K562 (cell line): ENCODE results near the gene RNH1. TPM values are rescaled to one million over a fixed set of nuclear protein-coding genes. Genes with fewer than 3 reads are reported as not detected.

Experiments
- ATAC-seq: fragments of 200-7000 bp; cut with Tn5 transposase; 3 replicates; pipeline ENCODE4 v1.9.1; 2020; ENCODE audit warnings: moderate library complexity
- BruUV-seq: library from RNA; stranded (reverse); fragments of 400-500 nt; replicated peaks from 2 replicates; lab custom pipeline; 2021; lab: Mats Ljungman, UMichigan
- CTCF ChIA-PET: fragments of 300-600 bp; formaldehyde crosslinking; extraction: SDS; loops from one replicate; lab custom pipeline; 2021; ENCODE audit warnings: low intra/inter-chr PET ratio; lab: Yijun Ruan, JAX
- POLR2A ChIA-PET: fragments of 300-600, 350-650 bp; sonication (Branson Sonifier 250); formaldehyde crosslinking; extraction: SDS; loops from one replicate; lab custom pipeline; 2021; ENCODE audit warnings: antibody characterized with exemption, inconsistent platforms; lab: Yijun Ruan, JAX
- DNase-seq, 4 experiments: peaks; one replicate each; pipeline versions ENCODE4 v3.0.0 to v3.0.0-alpha.2; 2011 to 2018; ENCODE audit warnings: low spot score in 3 of 4, mixed read lengths in 3 of 4; ENCODE audit errors: extremely low read depth in 1 of 4
- FAIRE-seq: peaks from 2 replicates; lab custom pipeline; 2011; peaks lifted over from hg19 to GRCh38; lab: Jason Lieb, UNC
- H2AFZ ChIP-seq: 2 replicates; pipeline ENCODE4 v1.6.0; 2011; ENCODE audit warnings: low read depth, low read length, control low read depth, inconsistent platforms
- H3K27ac ChIP-seq: fragments of 200-600 bp; 3 replicates; pipeline ENCODE4 v1.8.0; 2011; ENCODE audit warnings: low read depth, mild to moderate bottlenecking, control low read depth, inconsistent platforms, low read length, moderate library complexity, mixed read lengths; ENCODE audit errors: extremely low read depth
- H3K27me3 ChIP-seq, 2 experiments: fragments of 300-600 bp in 1 of 2; 2 replicates in 1 of 2; 3 replicates in 1 of 2; pipeline versions ENCODE4 v1.6.0 to v1.8.0; 2011; ENCODE audit warnings: inconsistent platforms in 2 of 2, low read length in 2 of 2, mild to moderate bottlenecking in 1 of 2, mixed read lengths in 1 of 2, moderate library complexity in 1 of 2; ENCODE audit not compliant: control insufficient read depth in 2 of 2, insufficient read depth in 2 of 2
- H3K36me3 ChIP-seq: fragments of 300-600 bp; 3 replicates; pipeline ENCODE4 v1.8.0; 2011; ENCODE audit warnings: mild to moderate bottlenecking, low read length, inconsistent platforms; ENCODE audit not compliant: control insufficient read depth, insufficient read depth
- H3K4me1 ChIP-seq, 2 experiments: fragments of 200-600 bp in 1 of 2; replicated peaks in 1 of 2; 2 replicates in 1 of 2; 3 replicates in 1 of 2; pipeline versions ENCODE4 v1.5.1 to v1.8.0; 2011; ENCODE audit warnings: inconsistent platforms in 2 of 2, low read length in 2 of 2, mild to moderate bottlenecking in 1 of 2, mixed read lengths in 1 of 2, moderate library complexity in 1 of 2; ENCODE audit not compliant: control insufficient read depth in 2 of 2, insufficient read depth in 2 of 2
- H3K4me2 ChIP-seq: 2 replicates; pipeline ENCODE4 v1.6.1; 2011; ENCODE audit warnings: low read length, control low read depth, inconsistent platforms, mixed read lengths; ENCODE audit not compliant: insufficient read depth
- H3K4me3 ChIP-seq: fragments of 200-600 bp; sonication (generic), shearing (Covaris generic); 2 replicates; pipeline ENCODE4 v1.5.1; 2016; ENCODE audit warnings: control low read depth, inconsistent platforms
- H3K79me2 ChIP-seq: fragments of 200-600 bp; 3 replicates; pipeline ENCODE4 v1.8.0; 2011; ENCODE audit warnings: low read length, inconsistent platforms; ENCODE audit not compliant: control insufficient read depth, insufficient read depth
- H3K9ac ChIP-seq, 2 experiments: 2 replicates each; pipeline versions ENCODE4 v1.6.0 to v1.6.1; 2011; ENCODE audit warnings: low read depth in 2 of 2, low read length in 2 of 2, control low read depth in 1 of 2, inconsistent platforms in 1 of 2, mild to moderate bottlenecking in 1 of 2, mixed read lengths in 1 of 2; ENCODE audit not compliant: insufficient read depth in 1 of 2
- H3K9me1 ChIP-seq: one replicate; pipeline ENCODE4 v1.6.0; 2011; ENCODE audit warnings: inconsistent platforms, mild to moderate bottlenecking, low read length, moderate library complexity; ENCODE audit not compliant: control insufficient read depth, insufficient read depth
- H3K9me3 ChIP-seq: replicated peaks from 2 replicates; pipeline ENCODE4 v1.5.1; 2011; ENCODE audit warnings: low read depth, low read length, inconsistent platforms; ENCODE audit not compliant: control insufficient read depth, insufficient read depth
- H4K20me1 ChIP-seq: replicated peaks from 2 replicates; pipeline ENCODE4 v1.6.1; 2011; ENCODE audit warnings: low read length, inconsistent platforms, mixed read lengths; ENCODE audit not compliant: control insufficient read depth, insufficient read depth
- COPS2 ChIP-seq: fragments of 450-650 bp; conservative IDR thresholded peaks from 2 replicates; pipeline ENCODE4 v1.6.1; 2016; ENCODE audit warnings: mild to moderate bottlenecking, moderate library complexity
- EZH2 ChIP-seq: IDR thresholded peaks from 2 replicates; pipeline ENCODE4 v1.6.1; 2012; ENCODE audit warnings: low read depth, mild to moderate bottlenecking, inconsistent platforms, low read length, borderline replicate concordance
- GATAD2B ChIP-seq: fragments of 450-650 bp; IDR thresholded peaks from 2 replicates; pipeline ENCODE4 v1.6.1; 2017; ENCODE audit warnings: mild to moderate bottlenecking, borderline replicate concordance
- PATZ1 ChIP-seq: fragments of 250-450 bp; sonication (Bioruptor Pico); IDR thresholded peaks from 2 replicates; pipeline ENCODE4 v1.5.0; 2020; ENCODE audit warnings: mild to moderate bottlenecking, borderline replicate concordance
- PHF21A ChIP-seq: fragments of 450-650 bp; IDR thresholded peaks from 2 replicates; pipeline ENCODE4 v1.6.1; 2017; ENCODE audit warnings: low read depth, borderline replicate concordance
- RBM15 ChIP-seq: fragments of 200-400 bp; formaldehyde crosslinking; IDR thresholded peaks from 2 replicates; pipeline ENCODE4 v1.6.1; 2018; ENCODE audit warnings: mild to moderate bottlenecking, low read length, moderate library complexity; ENCODE audit not compliant: insufficient read depth
- RERE ChIP-seq: sonication (generic); formaldehyde crosslinking; IDR thresholded peaks from 2 replicates; pipeline ENCODE4 v1.8.0; 2023; ENCODE audit warnings: missing genetic modification reagents, mild to moderate bottlenecking, borderline replicate concordance
- ZNF586 ChIP-seq: fragments of 450-650 bp; formaldehyde crosslinking; conservative IDR thresholded peaks from 2 replicates; pipeline ENCODE4 v1.4.0; 2020; ENCODE audit warnings: mild to moderate bottlenecking, moderate library complexity
- ZNF75A ChIP-seq: fragments of 450-650 bp; formaldehyde crosslinking; IDR thresholded peaks from 2 replicates; pipeline ENCODE4 v1.4.0; 2020; ENCODE audit warnings: mild to moderate bottlenecking
- WGBS: fragments of 100-300 bp; shearing (Covaris generic); methylation state at CpG from one replicate; pipeline ENCODE4 v1.1.6; 2016; ENCODE audit warnings: low coverage, mixed read lengths; ENCODE audit not compliant: insufficient coverage; ENCODE audit errors: missing lambda C conversion rate; 5-methylcytosine and 5-hydroxymethylcytosine counted together
- in situ Hi-C: fragments of 300-500 bp; cut with MboI; formaldehyde crosslinking; loops from 4 replicates; pipeline ENCODE4 v1.15.0; 2018; ENCODE audit warnings: inconsistent platforms, mixed read lengths
- intact Hi-C: fragments of 100-400 bp; cut with micrococcal nuclease; formaldehyde crosslinking; loops from 2 replicates; pipeline ENCODE4 v1.14.2; 2022
- polyA plus RNA-seq, 8 experiments: library from polyadenylated mRNA; depleted of rRNA in 4 of 8; stranded (reverse) in 5 of 8; unstranded in 3 of 8; fragments of >200 nt; fragmentation: Nextera tagmentation in 2 of 8; fragmentation: Illumina TruSeq in 1 of 8; extraction: Ambion mirVana in 2 of 8; extraction: Trizol in 1 of 8; gene quantifications; 2 replicates each; pipeline versions ENCODE4 v1.2.1 to v1.2.3, GENCODE V29; 2011 to 2014; ENCODE audit warnings: inconsistent platforms in 1 of 8, missing spikeins in 1 of 8
- total RNA-seq, 7 experiments: library from RNA; depleted of rRNA in 6 of 7; stranded (reverse); fragments of >200 nt in 6 of 7; fragmentation: Illumina TruSeq in 2 of 7; extraction: Trizol in 2 of 7; gene quantifications; 2 replicates each; pipeline versions ENCODE4 v1.2.1 to v1.2.3, GENCODE V29; 2011 to 2021; ENCODE audit warnings: low replicate concordance in 1 of 7

The RNH1 gene
- total and polyA plus RNA-seq, 9 of the 15 experiments (the other 6 are each of a cell fraction or from before 2014, with no cell fraction given) = 2.5 to 160 (median 44.3) TPM

GRCh38 chr11:550746-551085 lies 43.7 kb upstream of the RNH1 start (continued):
- TF ChIP-seq RERE (CRISPR knock-in tag) = no peak

- 77% methylated on average over 18 of the region's 25 CpGs for WGBS
- H3K9me1 ChIP-seq = no peaks in the 10 kb centered on the region
- no peaks in the 10 kb centered on the region for H3K36me3 ChIP-seq
- intact Hi-C loops = loop anchor here (5.0 to 10.0 kb wide), 3 partner anchors 65 to 177 kb away; partner anchors contain the start of genes DEAF1, IRF7 and TMEM80
- DNase-seq (no peak), ATAC-seq (no peak), FAIRE-seq (no peak)
- CTCF ChIA-PET = no interaction called here
- H4K20me1 ChIP-seq = no peaks in the 10 kb centered on the region
- H3K79me2 ChIP-seq = no peaks in the 10 kb centered on the region
- H3K4me1 ChIP-seq = peaks cover 13 to 68% of the 10 kb centered on the region in 2 experiments; a peak in 4 of 5 replicates
- H2AFZ ChIP-seq = no peak overlapping the region
- H3K9ac ChIP-seq = peak overlapping the region in 1 of 2 experiments; percentile 76; a peak in 2 of 4 replicates
- no TSS peak for BruUV-seq
- no peak overlapping the region for H3K4me3 ChIP-seq
- no peak overlapping the region for H3K4me2 ChIP-seq
- H3K27me3 ChIP-seq = no peaks in the 10 kb centered on the region
- POLR2A ChIA-PET = interaction anchor here (0.6 to 2.1 kb wide), 5 partner anchors 9 to 592 kb away, joined by 3 to 8 read pairs (median 5); partner anchors contain the start of genes LMNTD2 and RASSF7
- H3K27ac ChIP-seq = no peak overlapping the region
- in situ Hi-C loops = no loop called here
- no peaks in the 10 kb centered on the region for H3K9me3 ChIP-seq
- TF ChIP-seq RBM15 (no peak), PATZ1 (CRISPR knock-in tag) (no peak), PHF21A (no peak), ZNF75A (CRISPR knock-in tag) (no peak), GATAD2B (no peak), COPS2 (no peak), ZNF586 (CRISPR knock-in tag) (no peak), EZH2 (no peak)
Observed at GRCh38 chr11:550021-550745, 43.1 kb upstream of the RNH1 start.
